Measurements from ENCODE around the gene SGCE.

SGCE gene

GRCh38 chr7:94609561-94609960, 46.4 kb downstream of the SGCE start:
- Histone ChIP-seq H3K27me3 (ENCODE audit: control insufficient read depth in 5 of 5, insufficient read depth in 4 of 5, low read length in 5 of 5) (no peaks in the 10 kb centered on the region), H3K9me3 (ENCODE audit: control insufficient read depth in 5 of 5, low read length in 5 of 5) (peaks cover 0 to 3% (median 0%) of the 10 kb centered on the region in 5 donors), H3K9ac (ENCODE audit: low read length in 5 of 5) (no peak overlapping the region), H3K4me1 (ENCODE audit: control insufficient read depth in 5 of 5, insufficient read depth in 5 of 5, low read length in 5 of 5) (no peaks in the 10 kb centered on the region), H3K4me3 (ENCODE audit: low read depth in 1 of 5, low read length in 5 of 5) (no peak overlapping the region), H3K36me3 (ENCODE audit: control insufficient read depth in 5 of 5, insufficient read depth in 5 of 5, low read length in 5 of 5) (peaks cover 0 to 2% (median 0%) of the 10 kb centered on the region in 5 donors), H3K27ac (ENCODE audit: low read depth, low read length) (no peak overlapping the region)

- H3K9me3 ChIP-seq (ENCODE audit: control insufficient read depth in 5 of 5, low read length in 5 of 5): peaks cover 0 to 3% (median 0%) of the 10 kb centered on the region in 5 donors
- H3K4me3 ChIP-seq (ENCODE audit: low read depth in 1 of 5, low read length in 5 of 5): no peak overlapping the region
- H3K4me1 ChIP-seq (ENCODE audit: control insufficient read depth in 5 of 5, insufficient read depth in 5 of 5, low read length in 5 of 5): peaks cover 0 to 2% (median 0%) of the 10 kb centered on the region in 5 donors
- H3K9ac ChIP-seq (ENCODE audit: low read length in 5 of 5): no peak overlapping the region
- H3K27me3 ChIP-seq (ENCODE audit: control insufficient read depth in 5 of 5, insufficient read depth in 4 of 5, low read length in 5 of 5): no peaks in the 10 kb centered on the region
- no peak overlapping the region for H3K27ac ChIP-seq (ENCODE audit: low read depth, low read length)
- no peaks in the 10 kb centered on the region for H3K36me3 ChIP-seq (ENCODE audit: control insufficient read depth in 5 of 5, insufficient read depth in 5 of 5, low read length in 5 of 5)
Measured at GRCh38 chr7:94605031-94605430, 50.9 kb downstream of the SGCE start.

GRCh38 chr7:94602181-94602580, 53.8 kb downstream of the SGCE start:
- no peaks in the 10 kb centered on the region for H3K9me3 ChIP-seq (ENCODE audit: control insufficient read depth in 5 of 5, low read length in 5 of 5)
- H3K9ac ChIP-seq (ENCODE audit: low read length in 5 of 5): no peak overlapping the region
- no peak overlapping the region for H3K4me3 ChIP-seq (ENCODE audit: low read depth in 1 of 5, low read length in 5 of 5)
- peaks cover 0 to 8% (median 3%) of the 10 kb centered on the region in 5 donors for H3K36me3 ChIP-seq (ENCODE audit: control insufficient read depth in 5 of 5, insufficient read depth in 5 of 5, low read length in 5 of 5)
- peaks cover 0 to 2% (median 0%) of the 10 kb centered on the region in 5 donors for H3K4me1 ChIP-seq (ENCODE audit: control insufficient read depth in 5 of 5, insufficient read depth in 5 of 5, low read length in 5 of 5)
- no peak overlapping the region for H3K27ac ChIP-seq (ENCODE audit: low read depth, low read length)
- no peaks in the 10 kb centered on the region for H3K27me3 ChIP-seq (ENCODE audit: control insufficient read depth in 5 of 5, insufficient read depth in 4 of 5, low read length in 5 of 5)

- Histone ChIP-seq H3K9me3 (ENCODE audit: control insufficient read depth in 5 of 5, low read length in 5 of 5) (no peaks in the 10 kb centered on the region), H3K27ac (ENCODE audit: low read depth, low read length) (no peak overlapping the region), H3K9ac (ENCODE audit: low read length in 5 of 5) (no peak overlapping the region), H3K36me3 (ENCODE audit: control insufficient read depth in 5 of 5, insufficient read depth in 5 of 5, low read length in 5 of 5) (peaks cover 0 to 8% (median 3%) of the 10 kb centered on the region in 5 donors), H3K27me3 (ENCODE audit: control insufficient read depth in 5 of 5, insufficient read depth in 4 of 5, low read length in 5 of 5) (no peaks in the 10 kb centered on the region), H3K4me1 (ENCODE audit: control insufficient read depth in 5 of 5, insufficient read depth in 5 of 5, low read length in 5 of 5) (peaks cover 0 to 2% (median 0%) of the 10 kb centered on the region in 5 donors), H3K4me3 (ENCODE audit: low read depth in 1 of 5, low read length in 5 of 5) (no peak overlapping the region)
Measured at GRCh38 chr7:94600267-94600666, 55.7 kb downstream of the SGCE start.

- Histone ChIP-seq H3K27me3 (ENCODE audit: control insufficient read depth in 5 of 5, insufficient read depth in 4 of 5, low read length in 5 of 5) (no peaks in the 10 kb centered on the region), H3K4me3 (ENCODE audit: low read depth in 1 of 5, low read length in 5 of 5) (no peak overlapping the region), H3K27ac (ENCODE audit: low read depth, low read length) (no peak overlapping the region), H3K36me3 (ENCODE audit: control insufficient read depth in 5 of 5, insufficient read depth in 5 of 5, low read length in 5 of 5) (peaks cover 0 to 18% (median 6%) of the 10 kb centered on the region in 5 donors), H3K4me1 (ENCODE audit: control insufficient read depth in 5 of 5, insufficient read depth in 5 of 5, low read length in 5 of 5) (no peaks in the 10 kb centered on the region), H3K9ac (ENCODE audit: low read length in 5 of 5) (no peak overlapping the region), H3K9me3 (ENCODE audit: control insufficient read depth in 5 of 5, low read length in 5 of 5) (no peaks in the 10 kb centered on the region)
Measured at GRCh38 chr7:94595717-94596116, 60.2 kb downstream of the SGCE start.

GRCh38 chr7:94594882-94595281, 61.1 kb downstream of the SGCE start:
- Histone ChIP-seq H3K36me3 (ENCODE audit: control insufficient read depth in 5 of 5, insufficient read depth in 5 of 5, low read length in 5 of 5) (peaks cover 0 to 18% (median 6%) of the 10 kb centered on the region in 5 donors), H3K9ac (ENCODE audit: low read length in 5 of 5) (no peak overlapping the region), H3K27ac (ENCODE audit: low read depth, low read length) (no peak overlapping the region), H3K9me3 (ENCODE audit: control insufficient read depth in 5 of 5, low read length in 5 of 5) (no peaks in the 10 kb centered on the region), H3K27me3 (ENCODE audit: control insufficient read depth in 5 of 5, insufficient read depth in 4 of 5, low read length in 5 of 5) (no peaks in the 10 kb centered on the region), H3K4me3 (ENCODE audit: low read depth in 1 of 5, low read length in 5 of 5) (no peak overlapping the region), H3K4me1 (ENCODE audit: control insufficient read depth in 5 of 5, insufficient read depth in 5 of 5, low read length in 5 of 5) (no peaks in the 10 kb centered on the region)

GRCh38 chr7:94591176-94591575, 64.8 kb downstream of the SGCE start:
- no peak overlapping the region for H3K27ac ChIP-seq (ENCODE audit: low read depth, low read length)
- no peaks in the 10 kb centered on the region for H3K4me1 ChIP-seq (ENCODE audit: control insufficient read depth in 5 of 5, insufficient read depth in 5 of 5, low read length in 5 of 5)
- no peaks in the 10 kb centered on the region for H3K27me3 ChIP-seq (ENCODE audit: control insufficient read depth in 5 of 5, insufficient read depth in 4 of 5, low read length in 5 of 5)

GRCh38 chr7:94590526-94591162, 65.3 kb downstream of the SGCE start:
- Histone ChIP-seq H3K27ac (ENCODE audit: low read depth, low read length) (no peak overlapping the region), H3K27me3 (ENCODE audit: control insufficient read depth in 5 of 5, insufficient read depth in 4 of 5, low read length in 5 of 5) (no peaks in the 10 kb centered on the region), H3K9me3 (ENCODE audit: control insufficient read depth in 5 of 5, low read length in 5 of 5) (no peaks in the 10 kb centered on the region), H3K9ac (ENCODE audit: low read length in 5 of 5) (no peak overlapping the region), H3K4me3 (ENCODE audit: low read depth in 1 of 5, low read length in 5 of 5) (no peak overlapping the region), H3K4me1 (ENCODE audit: control insufficient read depth in 5 of 5, insufficient read depth in 5 of 5, low read length in 5 of 5) (no peaks in the 10 kb centered on the region), H3K36me3 (ENCODE audit: control insufficient read depth in 5 of 5, insufficient read depth in 5 of 5, low read length in 5 of 5) (peaks cover 0 to 14% (median 3%) of the 10 kb centered on the region in 5 donors)

More at GRCh38 chr7:94591176-94591575, 64.8 kb downstream of the SGCE start:
- Histone ChIP-seq H3K4me3 (ENCODE audit: low read depth in 1 of 5, low read length in 5 of 5) (no peak overlapping the region), H3K9me3 (ENCODE audit: control insufficient read depth in 5 of 5, low read length in 5 of 5) (no peaks in the 10 kb centered on the region), H3K9ac (ENCODE audit: low read length in 5 of 5) (no peak overlapping the region), H3K36me3 (ENCODE audit: control insufficient read depth in 5 of 5, insufficient read depth in 5 of 5, low read length in 5 of 5) (peaks cover 0 to 14% (median 3%) of the 10 kb centered on the region in 5 donors)

- H3K4me1 ChIP-seq (ENCODE audit: control insufficient read depth in 5 of 5, insufficient read depth in 5 of 5, low read length in 5 of 5): peaks cover 0 to 7% (median 0%) of the 10 kb centered on the region in 5 donors
- H3K27me3 ChIP-seq (ENCODE audit: control insufficient read depth in 5 of 5, insufficient read depth in 4 of 5, low read length in 5 of 5): no peaks in the 10 kb centered on the region
- no peak overlapping the region for H3K27ac ChIP-seq (ENCODE audit: low read depth, low read length)
- no peak overlapping the region for H3K9ac ChIP-seq (ENCODE audit: low read length in 5 of 5)
- H3K9me3 ChIP-seq (ENCODE audit: control insufficient read depth in 5 of 5, low read length in 5 of 5): no peaks in the 10 kb centered on the region
- no peak overlapping the region for H3K4me3 ChIP-seq (ENCODE audit: low read depth in 1 of 5, low read length in 5 of 5)
- peaks cover 0 to 5% (median 0%) of the 10 kb centered on the region in 5 donors for H3K36me3 ChIP-seq (ENCODE audit: control insufficient read depth in 5 of 5, insufficient read depth in 5 of 5, low read length in 5 of 5)
Measured at GRCh38 chr7:94588075-94588474, 67.9 kb downstream of the SGCE start.

GRCh38 chr7:94584113-94584512, 71.8 kb downstream of the SGCE start:
- no peaks in the 10 kb centered on the region for H3K27me3 ChIP-seq (ENCODE audit: control insufficient read depth in 5 of 5, insufficient read depth in 4 of 5, low read length in 5 of 5)
- peaks cover 0 to 3% (median 0%) of the 10 kb centered on the region in 5 donors for H3K36me3 ChIP-seq (ENCODE audit: control insufficient read depth in 5 of 5, insufficient read depth in 5 of 5, low read length in 5 of 5)
- no peak overlapping the region for H3K27ac ChIP-seq (ENCODE audit: low read depth, low read length)
- H3K4me1 ChIP-seq (ENCODE audit: control insufficient read depth in 5 of 5, insufficient read depth in 5 of 5, low read length in 5 of 5): peaks cover 0 to 15% (median 0%) of the 10 kb centered on the region in 5 donors
- no peak overlapping the region for H3K9ac ChIP-seq (ENCODE audit: low read length in 5 of 5)
- H3K9me3 ChIP-seq (ENCODE audit: control insufficient read depth in 5 of 5, low read length in 5 of 5): no peaks in the 10 kb centered on the region
- H3K4me3 ChIP-seq (ENCODE audit: low read depth in 1 of 5, low read length in 5 of 5): no peak overlapping the region
